D721Med (cell line): Measurements from ENCODE around the gene GRIK4.

Source experiments
- DNase-seq: peaks from one replicate; pipeline ENCODE4 v3.0.0; 2011; ENCODE audit warnings: low spot score; ENCODE audit not compliant: insufficient read length
- FAIRE-seq: peaks from 2 replicates; lab custom pipeline; 2011; peaks lifted over from hg19 to GRCh38; lab: Jason Lieb, UNC
- TF ChIP-seq, protein P1 (sequence below): IDR thresholded peaks from 2 replicates; pipeline ENCODE4 v1.5.1; 2012; ENCODE audit warnings: mild to moderate bottlenecking, control low read depth; ENCODE audit not compliant: insufficient read depth; ENCODE audit errors: missing control alignments

The GRIK4 gene

DNA sequence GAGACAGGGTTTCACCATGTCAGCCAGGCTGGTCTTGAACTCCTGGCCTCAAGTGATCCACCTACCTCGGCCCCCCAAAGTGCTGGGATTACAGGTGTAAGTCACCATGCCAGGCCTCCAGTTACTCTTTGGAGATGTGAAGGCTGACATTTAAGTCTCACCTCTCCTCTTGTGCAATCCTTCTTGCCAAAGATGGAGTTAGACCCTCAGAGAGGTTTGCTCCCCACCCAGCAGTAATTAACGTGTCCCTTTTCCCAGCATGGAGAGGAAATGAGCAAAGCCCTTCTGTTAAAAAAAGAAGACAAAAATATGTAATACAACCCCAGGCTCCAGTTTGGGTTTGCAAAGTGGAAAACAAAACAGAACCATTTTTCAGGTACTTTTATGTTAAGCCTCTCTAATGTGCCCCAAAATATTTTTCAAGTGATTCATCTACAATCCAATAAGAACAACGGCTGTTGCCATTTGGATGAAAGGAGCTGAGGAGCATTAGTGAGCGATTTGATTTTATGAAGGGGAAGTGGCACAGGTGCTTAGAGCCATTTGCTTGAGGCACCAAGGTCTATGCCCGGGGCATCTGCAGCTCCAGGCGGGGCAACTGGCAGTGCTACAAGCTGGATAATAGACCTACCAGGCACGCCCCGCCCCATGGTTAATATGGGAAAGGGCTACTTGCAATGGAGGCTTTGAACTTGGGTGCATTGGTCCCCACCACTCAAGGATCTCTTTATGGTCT lies 57.2 kb downstream of the GRIK4 start:
- TF ChIP-seq, protein P1, sequence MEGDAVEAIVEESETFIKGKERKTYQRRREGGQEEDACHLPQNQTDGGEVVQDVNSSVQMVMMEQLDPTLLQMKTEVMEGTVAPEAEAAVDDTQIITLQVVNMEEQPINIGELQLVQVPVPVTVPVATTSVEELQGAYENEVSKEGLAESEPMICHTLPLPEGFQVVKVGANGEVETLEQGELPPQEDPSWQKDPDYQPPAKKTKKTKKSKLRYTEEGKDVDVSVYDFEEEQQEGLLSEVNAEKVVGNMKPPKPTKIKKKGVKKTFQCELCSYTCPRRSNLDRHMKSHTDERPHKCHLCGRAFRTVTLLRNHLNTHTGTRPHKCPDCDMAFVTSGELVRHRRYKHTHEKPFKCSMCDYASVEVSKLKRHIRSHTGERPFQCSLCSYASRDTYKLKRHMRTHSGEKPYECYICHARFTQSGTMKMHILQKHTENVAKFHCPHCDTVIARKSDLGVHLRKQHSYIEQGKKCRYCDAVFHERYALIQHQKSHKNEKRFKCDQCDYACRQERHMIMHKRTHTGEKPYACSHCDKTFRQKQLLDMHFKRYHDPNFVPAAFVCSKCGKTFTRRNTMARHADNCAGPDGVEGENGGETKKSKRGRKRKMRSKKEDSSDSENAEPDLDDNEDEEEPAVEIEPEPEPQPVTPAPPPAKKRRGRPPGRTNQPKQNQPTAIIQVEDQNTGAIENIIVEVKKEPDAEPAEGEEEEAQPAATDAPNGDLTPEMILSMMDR: no peak
- DNase-seq (no peak), FAIRE-seq (no peak)

DNA sequence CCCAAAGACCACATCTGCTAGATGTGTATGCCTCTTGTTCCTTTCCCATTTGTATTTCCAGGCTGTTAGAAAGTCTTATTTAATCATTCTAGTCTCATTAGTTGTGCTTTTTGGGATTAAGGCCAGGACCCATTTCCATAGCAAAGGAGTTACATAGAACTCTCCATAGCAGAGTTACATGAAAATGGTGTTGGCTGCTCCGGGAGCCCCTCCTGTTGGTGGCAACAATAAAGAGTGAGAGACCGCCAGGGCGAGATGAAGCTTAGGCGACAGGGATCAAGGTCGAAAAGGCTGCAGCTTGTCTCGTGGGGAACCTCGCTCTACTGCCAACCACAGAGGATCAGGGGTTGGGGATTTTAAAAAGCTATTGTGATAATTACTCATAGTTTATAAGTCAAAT lies 58.3 kb downstream of the GRIK4 start:
- FAIRE-seq (no peak), DNase-seq (no peak)
- TF ChIP-seq, protein P1: peak; percentile 12

DNA sequence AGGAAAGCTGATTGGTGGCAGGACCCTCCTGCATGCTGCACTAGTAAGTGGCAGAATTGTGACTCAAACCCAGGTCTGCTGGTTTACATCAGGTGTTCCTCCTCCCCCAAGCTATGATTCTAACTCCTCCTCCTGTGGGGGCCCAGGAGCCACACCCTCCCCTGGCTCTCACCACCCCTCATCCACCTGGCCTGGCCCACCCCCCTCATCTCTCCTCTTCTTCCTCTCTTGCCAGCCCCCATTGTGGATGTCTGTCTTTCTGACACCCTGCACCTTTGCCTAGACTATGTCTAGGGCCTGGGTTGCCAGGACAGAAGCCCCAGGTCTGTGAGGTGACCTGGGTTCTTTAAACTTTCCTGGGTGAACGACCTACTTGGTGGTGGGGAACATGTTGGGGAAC lies 59.9 kb downstream of the GRIK4 start:
- FAIRE-seq (no peak), DNase-seq (no peak)
- TF ChIP-seq, protein P1: no peak

DNA sequence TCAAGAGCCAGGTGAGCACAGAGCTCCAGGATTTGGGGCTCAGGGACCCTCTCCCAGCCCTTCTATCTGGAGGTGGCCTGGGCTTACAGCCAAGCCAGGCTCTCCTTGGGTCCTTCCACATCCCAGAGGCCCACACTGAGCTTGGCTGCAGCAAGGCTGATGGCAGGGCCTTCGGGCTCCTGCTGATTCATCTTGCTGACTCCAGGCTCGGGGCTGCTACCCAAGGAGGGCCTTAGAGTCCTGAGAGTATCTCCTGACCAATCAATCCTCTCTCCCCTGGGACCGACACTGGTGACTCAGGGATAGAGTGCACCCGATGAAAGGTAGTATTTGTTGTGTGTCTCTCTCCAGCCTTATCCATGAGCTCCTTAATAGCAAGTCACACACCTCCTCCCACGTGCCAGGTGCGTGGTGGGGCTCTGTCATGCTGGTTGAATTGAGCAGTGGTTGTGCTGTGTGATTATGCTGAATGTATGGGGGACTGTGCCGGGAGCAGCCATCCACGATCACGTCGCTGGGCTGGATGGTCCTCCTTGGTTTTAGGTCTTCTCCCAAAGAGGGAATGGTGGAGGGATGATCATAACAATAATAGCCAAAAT lies 62.3 kb downstream of the GRIK4 start:
- FAIRE-seq: no peak
- TF ChIP-seq, protein P1: no peak
- no peak for DNase-seq

DNA sequence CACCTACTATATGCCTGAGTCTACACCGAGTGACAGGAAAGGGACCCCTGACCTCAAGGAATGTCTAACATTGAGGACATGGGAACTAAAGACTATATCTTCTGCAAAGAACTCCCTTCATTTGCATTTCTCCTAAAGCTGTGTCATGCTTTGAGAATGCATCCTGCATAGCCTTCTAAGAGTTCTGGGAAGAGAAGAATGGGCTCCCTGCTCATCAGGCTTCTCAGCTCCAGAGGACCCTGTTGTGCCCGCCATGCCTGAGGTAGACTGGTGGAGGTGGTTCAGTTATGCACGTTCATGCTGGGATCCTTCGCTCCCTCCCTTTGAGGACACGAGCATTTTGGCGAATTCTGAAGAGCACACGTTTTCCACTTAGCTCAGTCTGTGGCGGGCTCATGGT lies 63.3 kb downstream of the GRIK4 start:
- TF ChIP-seq, protein P1: no peak
- DNase-seq (no peak), FAIRE-seq (no peak)

DNA sequence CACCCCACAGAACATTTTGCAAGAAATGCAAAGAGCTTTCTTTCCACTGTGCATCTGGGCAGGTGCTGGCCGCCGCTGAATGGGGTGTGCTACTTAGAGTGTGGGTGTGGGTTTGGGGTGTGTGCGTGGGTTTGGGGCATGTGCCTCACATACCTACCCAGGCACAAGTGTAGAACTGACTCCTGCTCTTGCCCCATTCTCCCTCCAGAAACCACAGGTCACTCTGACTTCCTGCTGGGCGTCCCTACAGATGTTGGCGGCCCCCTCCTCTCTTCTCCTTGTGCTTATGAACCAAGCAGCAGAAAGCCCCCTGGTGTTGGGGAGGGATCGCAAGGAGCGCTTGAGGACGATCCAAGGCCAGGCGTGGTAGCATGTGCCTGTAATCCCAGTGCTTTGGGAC lies 63.9 kb downstream of the GRIK4 start:
- no peak for FAIRE-seq

More for the DNA sequence above, 63.9 kb downstream of the GRIK4 start:
- DNase-seq: no peak
- TF ChIP-seq, protein P1: no peak
